Esophagus muscularis mucosa (tissue), 4 donors: ENCODE results near the gene NKAIN1. TPM values are rescaled to one million over a fixed set of nuclear protein-coding genes. Genes with fewer than 3 reads are reported as not detected.

Source experiments
- DNase-seq: peaks from one replicate; pipeline ENCODE4 v3.0.0-alpha.2; 2017; ENCODE audit errors: extremely low spot score
- H3K27ac ChIP-seq, 4 donors: fragments of 200-600 bp; sonication (generic); replicated peaks in 1 of 4; 1 replicate in 3 of 4; 2 replicates in 1 of 4; pipeline ENCODE4 v1.5.1; 2016 to 2019; ENCODE audit warnings: mild to moderate bottlenecking in 1 of 4
- H3K27me3 ChIP-seq, 4 donors: fragments of 200-600 bp; sonication (generic); one replicate each; pipeline versions ENCODE4 v1.5.1 to v1.6.0; 2016 to 2019
- H3K36me3 ChIP-seq, 4 donors: fragments of 200-600 bp; sonication (generic); one replicate each; pipeline ENCODE4 v1.5.1; 2016 to 2019
- H3K4me1 ChIP-seq, 4 donors: fragments of 200-600 bp; sonication (generic); one replicate each; pipeline ENCODE4 v1.5.1; 2016 to 2019
- H3K4me3 ChIP-seq, 4 donors: fragments of 200-600 bp; sonication (generic); 1 replicate in 2 of 4; 2 replicates in 2 of 4; pipeline ENCODE4 v1.5.1; 2016 to 2019; ENCODE audit warnings: mild to moderate bottlenecking in 4 of 4, moderate library complexity in 1 of 4
- H3K9me3 ChIP-seq, 4 donors: fragments of 200-600 bp; sonication (generic); 1 replicate in 3 of 4; 2 replicates in 1 of 4; pipeline ENCODE4 v1.5.1; 2016 to 2019
- CTCF ChIP-seq, 3 experiments: fragments of 200-600 bp in 2 of 3; fragments of 450-650 bp in 1 of 3; sonication (generic) in 2 of 3; IDR thresholded peaks; one replicate each; pipeline ENCODE4 v1.5.1; 2017 to 2019; ENCODE audit warnings: antibody characterized with exemption in 3 of 3, mild to moderate bottlenecking in 2 of 3, moderate library complexity in 1 of 3
- EP300 ChIP-seq: sonication (generic); formaldehyde crosslinking; IDR thresholded peaks from one replicate; pipeline ENCODE4 v1.6.1; 2017; ENCODE audit warnings: antibody characterized with exemption
- POLR2A ChIP-seq: fragments of 450-650 bp; IDR thresholded peaks from one replicate; pipeline ENCODE4 v1.6.1; 2017; ENCODE audit warnings: antibody characterized with exemption, moderate library complexity, mild to moderate bottlenecking, low read depth
- POLR2AphosphoS5 ChIP-seq, 2 donors: sonication (generic); formaldehyde crosslinking; IDR thresholded peaks; one replicate each; pipeline ENCODE4 v1.6.1; 2017; ENCODE audit warnings: antibody characterized with exemption in 2 of 2
- WGBS: methylation state at CpG from one replicate; pipeline ENCODE4 v1.1.5; 2018; 5-methylcytosine and 5-hydroxymethylcytosine counted together
- intact Hi-C: fragments of 100-400 bp; cut with DNase I; formaldehyde crosslinking; loops from one replicate; pipeline ENCODE4 v1.15.1; 2023
- total RNA-seq, 4 donors: library from RNA; depleted of rRNA; stranded (reverse); fragments of >200 nt; gene quantifications; one replicate each; pipeline versions ENCODE4 v1.1.0 to v1.2.1, GENCODE V29; 2016

Gene NKAIN1
- total RNA-seq, 4 donors from 2014 or later = not detected

GRCh38 chr1:31219489-31219888 is 20.2 kb downstream of the NKAIN1 start:
- TF ChIP-seq CTCF (IDR thresholded peaks at IDR 0.05) = no peak
- Histone ChIP-seq H3K9me3 (no peaks in the 10 kb centered on the region), H3K36me3 (no peaks in the 10 kb centered on the region), H3K4me3 (no peak overlapping the region), H3K4me1 (peaks cover 0 to 10% (median 7%) of the 10 kb centered on the region in 4 donors), H3K27ac (no peak overlapping the region), H3K27me3 (peaks cover 0 to 23% (median 0%) of the 10 kb centered on the region in 4 donors)
- no peak for DNase-seq
- 95% methylated on average over 6 of the region's 6 CpGs for WGBS
- intact Hi-C loops = no loop called here

DNA sequence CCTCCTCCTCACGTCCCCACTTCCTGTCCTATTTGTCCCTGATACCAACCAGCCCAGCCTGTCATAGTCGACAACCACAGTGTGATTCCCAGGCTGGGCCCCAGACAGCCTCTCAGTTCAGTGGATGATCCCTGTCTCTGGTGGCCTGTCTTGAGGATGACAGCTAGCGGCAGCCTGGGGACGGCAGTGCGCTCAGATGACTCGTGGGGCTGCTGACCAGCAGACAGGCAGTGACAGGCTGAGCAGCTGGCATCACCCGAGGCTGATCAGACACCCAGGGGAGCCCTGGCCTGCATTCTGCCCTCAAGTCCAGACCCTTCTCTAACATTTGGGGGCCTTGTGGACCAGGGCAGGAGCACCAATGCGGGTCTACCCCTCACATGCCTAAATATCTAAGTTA is 21.0 kb downstream of the NKAIN1 start:
- H3K27me3 ChIP-seq = peaks cover 0 to 17% (median 0%) of the 10 kb centered on the region in 4 donors
- no peak overlapping the region for H3K4me3 ChIP-seq
- DNase-seq = no peak
- no peaks in the 10 kb centered on the region for H3K36me3 ChIP-seq
- TF ChIP-seq POLR2A (no peak), CTCF (IDR thresholded peaks at IDR 0.05) (no peak), POLR2AphosphoS5 (IDR thresholded peaks at IDR 0.05) (no peak), EP300 (no peak)
- WGBS = 97% methylated on average over 7 of the region's 8 CpGs
- no peaks in the 10 kb centered on the region for H3K9me3 ChIP-seq
- H3K4me1 ChIP-seq = peaks cover 0 to 10% (median 7%) of the 10 kb centered on the region in 4 donors
- H3K27ac ChIP-seq = no peak overlapping the region
- intact Hi-C loops = no loop called here

GRCh38 chr1:31216016-31216415 is 23.7 kb downstream of the NKAIN1 start:
- H3K27me3 ChIP-seq = peaks cover 0 to 6% (median 0%) of the 10 kb centered on the region in 4 donors
- WGBS = 52% methylated on average over 3 of the region's 10 CpGs
- H3K27ac ChIP-seq = no peak overlapping the region
- no peaks in the 10 kb centered on the region for H3K9me3 ChIP-seq
- H3K4me3 ChIP-seq = no peak overlapping the region
- DNase-seq = no peak
- H3K36me3 ChIP-seq = no peaks in the 10 kb centered on the region
- TF ChIP-seq EP300 (no peak), POLR2AphosphoS5 (IDR thresholded peaks at IDR 0.05) (no peak), POLR2A (no peak), CTCF (IDR thresholded peaks at IDR 0.05) (no peak)
- H3K4me1 ChIP-seq = peaks cover 0 to 10% (median 7%) of the 10 kb centered on the region in 4 donors
- intact Hi-C loops = no loop called here

- WGBS = 42% methylated on average over 7 of the region's 11 CpGs
Measured at GRCh38 chr1:31215065-31215570, 24.6 kb downstream of the NKAIN1 start.

More at GRCh38 chr1:31215065-31215570, 24.6 kb downstream of the NKAIN1 start:
- Histone ChIP-seq H3K36me3 (no peaks in the 10 kb centered on the region), H3K27ac (no peak overlapping the region), H3K4me3 (no peak overlapping the region), H3K4me1 (peaks cover 0 to 10% (median 7%) of the 10 kb centered on the region in 4 donors), H3K9me3 (no peaks in the 10 kb centered on the region), H3K27me3 (peaks cover 0 to 6% (median 0%) of the 10 kb centered on the region in 4 donors)
- intact Hi-C loops = no loop called here
- no peak for DNase-seq
- TF ChIP-seq POLR2AphosphoS5 (IDR thresholded peaks at IDR 0.05) = no peak
- TF ChIP-seq CTCF (IDR thresholded peaks at IDR 0.05) = no peak
- TF ChIP-seq POLR2A = no peak
- no peak for TF ChIP-seq EP300
